Measurements from ENCODE around the gene BLVRA. TPM values are rescaled to one million over a fixed set of nuclear protein-coding genes. Genes with fewer than 3 reads are reported as not detected.

BLVRA gene
- total RNA-seq, 1 experiment from 2014 or later, result 41.2 TPM

DNA sequence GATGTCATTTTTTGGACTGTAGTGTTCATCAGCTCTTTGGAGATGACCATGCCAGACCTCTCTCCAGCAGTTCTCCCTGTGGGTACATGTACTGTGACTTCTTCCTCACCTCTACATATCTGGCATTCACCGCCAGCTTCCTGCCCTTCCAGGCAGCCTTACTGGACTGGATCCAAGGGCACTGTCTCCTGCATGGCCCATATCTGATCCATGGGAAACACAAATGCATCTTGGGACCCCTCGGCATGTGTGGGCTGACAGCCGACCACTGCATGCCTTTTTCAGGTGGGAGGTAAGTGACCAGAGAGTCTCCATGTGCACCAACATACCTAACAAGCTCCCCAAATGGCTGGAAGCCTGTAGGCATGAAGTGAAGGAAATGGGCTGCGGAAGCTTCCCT lies 3.9 kb upstream of the BLVRA start:
- no peaks in the 10 kb centered on the region for H3K9me3 Mint-ChIP-seq (ENCODE audit: unreplicated experiment)
- BruUV-seq (replicated peaks), result no TSS peak
- H3K4me3 Mint-ChIP-seq (ENCODE audit: unreplicated experiment), result no peak overlapping the region
- ChIA-PET POLR2A (interaction anchor here (4.3 kb wide), 1 partner anchor 25 kb away, joined by 22 read pairs; the partner anchor contains the start of gene COA1), CTCF (interaction anchor here (0.7 to 1.2 kb wide), 2 partner anchors 33 to 34 kb away, joined by 3 read pairs; no protein-coding TSS in a partner anchor)
- H3K4me1 Mint-ChIP-seq (ENCODE audit: insufficient read depth, unreplicated experiment), result peaks cover 23% of the 10 kb centered on the region
- TF ChIP-seq, protein P1, sequence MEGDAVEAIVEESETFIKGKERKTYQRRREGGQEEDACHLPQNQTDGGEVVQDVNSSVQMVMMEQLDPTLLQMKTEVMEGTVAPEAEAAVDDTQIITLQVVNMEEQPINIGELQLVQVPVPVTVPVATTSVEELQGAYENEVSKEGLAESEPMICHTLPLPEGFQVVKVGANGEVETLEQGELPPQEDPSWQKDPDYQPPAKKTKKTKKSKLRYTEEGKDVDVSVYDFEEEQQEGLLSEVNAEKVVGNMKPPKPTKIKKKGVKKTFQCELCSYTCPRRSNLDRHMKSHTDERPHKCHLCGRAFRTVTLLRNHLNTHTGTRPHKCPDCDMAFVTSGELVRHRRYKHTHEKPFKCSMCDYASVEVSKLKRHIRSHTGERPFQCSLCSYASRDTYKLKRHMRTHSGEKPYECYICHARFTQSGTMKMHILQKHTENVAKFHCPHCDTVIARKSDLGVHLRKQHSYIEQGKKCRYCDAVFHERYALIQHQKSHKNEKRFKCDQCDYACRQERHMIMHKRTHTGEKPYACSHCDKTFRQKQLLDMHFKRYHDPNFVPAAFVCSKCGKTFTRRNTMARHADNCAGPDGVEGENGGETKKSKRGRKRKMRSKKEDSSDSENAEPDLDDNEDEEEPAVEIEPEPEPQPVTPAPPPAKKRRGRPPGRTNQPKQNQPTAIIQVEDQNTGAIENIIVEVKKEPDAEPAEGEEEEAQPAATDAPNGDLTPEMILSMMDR (IDR thresholded peaks at IDR 0.05; ENCODE audit: unreplicated experiment), result no peak
- DNase-seq (ENCODE audit: unreplicated experiment), result no peak
- H3K27me3 Mint-ChIP-seq (ENCODE audit: insufficient read depth, unreplicated experiment), result no peaks in the 10 kb centered on the region
- peaks cover 5% of the 10 kb centered on the region for H3K36me3 Mint-ChIP-seq (ENCODE audit: insufficient read depth, unreplicated experiment)
- H3K27ac Mint-ChIP-seq (ENCODE audit: low read depth, unreplicated experiment), result no peak overlapping the region
- intact Hi-C loops (cut with micrococcal nuclease), result no loop called here

DNA sequence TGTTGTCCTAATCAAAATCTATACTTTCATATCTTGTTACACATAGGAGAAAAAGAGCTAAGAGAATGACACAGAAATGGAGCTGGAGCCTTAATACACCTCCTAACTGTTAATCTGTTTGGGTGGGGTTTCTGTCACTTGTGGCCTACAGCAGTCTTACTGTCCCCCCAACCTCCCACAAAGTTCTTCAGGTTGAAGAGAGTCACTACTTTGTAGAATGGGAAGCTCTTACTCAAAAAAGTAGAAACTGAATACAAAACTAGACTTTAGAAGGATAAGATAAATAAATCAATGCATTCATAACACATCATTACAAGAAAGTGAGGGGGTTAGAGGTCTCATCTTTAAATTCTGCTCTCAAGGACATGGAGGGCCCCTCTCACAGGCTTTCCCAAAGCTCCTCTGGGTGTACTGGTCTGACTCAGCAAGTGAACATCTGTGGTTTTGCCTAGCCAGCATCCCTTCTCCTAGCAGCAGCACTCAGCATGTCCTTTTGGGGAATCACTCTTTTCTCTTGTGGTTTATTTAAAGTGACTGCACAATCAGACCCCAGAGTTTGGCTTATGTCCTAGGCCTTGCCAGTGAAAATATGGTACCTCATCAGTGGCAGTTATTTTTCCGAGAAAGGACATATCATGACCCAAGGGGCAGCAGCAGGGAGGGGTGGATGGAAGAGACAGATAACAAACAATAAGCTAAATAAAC lies 2.0 kb upstream of the BLVRA start:
- peak overlapping the region; percentile 61 for H3K27ac Mint-ChIP-seq (ENCODE audit: low read depth, unreplicated experiment)
- intact Hi-C loops (cut with micrococcal nuclease), result no loop called here
- H3K36me3 Mint-ChIP-seq (ENCODE audit: insufficient read depth, unreplicated experiment), result peaks cover 5% of the 10 kb centered on the region
- no peaks in the 10 kb centered on the region for H3K9me3 Mint-ChIP-seq (ENCODE audit: unreplicated experiment)
- H3K4me3 Mint-ChIP-seq (ENCODE audit: unreplicated experiment), result peak overlapping the region; percentile 72
- DNase-seq (ENCODE audit: unreplicated experiment), result peak; percentile 54
- TF ChIP-seq, protein P1 (IDR thresholded peaks at IDR 0.05; ENCODE audit: unreplicated experiment), result no peak
- no peaks in the 10 kb centered on the region for H3K27me3 Mint-ChIP-seq (ENCODE audit: insufficient read depth, unreplicated experiment)
- POLR2A ChIA-PET, result interaction anchor here (0.6 to 11.8 kb wide), 14 partner anchors 8 to 700 kb away, joined by 3 to 188 read pairs (median 3); partner anchors contain the start of genes COA1 and STK17A
- BruUV-seq (replicated peaks), result no TSS peak
- peaks cover 31% of the 10 kb centered on the region for H3K4me1 Mint-ChIP-seq (ENCODE audit: insufficient read depth, unreplicated experiment)
- CTCF ChIA-PET, result interaction anchor here (0.6 to 1.5 kb wide), 5 partner anchors 8 to 135 kb away, joined by 3 to 5 read pairs (median 3); no protein-coding TSS in a partner anchor

DNA sequence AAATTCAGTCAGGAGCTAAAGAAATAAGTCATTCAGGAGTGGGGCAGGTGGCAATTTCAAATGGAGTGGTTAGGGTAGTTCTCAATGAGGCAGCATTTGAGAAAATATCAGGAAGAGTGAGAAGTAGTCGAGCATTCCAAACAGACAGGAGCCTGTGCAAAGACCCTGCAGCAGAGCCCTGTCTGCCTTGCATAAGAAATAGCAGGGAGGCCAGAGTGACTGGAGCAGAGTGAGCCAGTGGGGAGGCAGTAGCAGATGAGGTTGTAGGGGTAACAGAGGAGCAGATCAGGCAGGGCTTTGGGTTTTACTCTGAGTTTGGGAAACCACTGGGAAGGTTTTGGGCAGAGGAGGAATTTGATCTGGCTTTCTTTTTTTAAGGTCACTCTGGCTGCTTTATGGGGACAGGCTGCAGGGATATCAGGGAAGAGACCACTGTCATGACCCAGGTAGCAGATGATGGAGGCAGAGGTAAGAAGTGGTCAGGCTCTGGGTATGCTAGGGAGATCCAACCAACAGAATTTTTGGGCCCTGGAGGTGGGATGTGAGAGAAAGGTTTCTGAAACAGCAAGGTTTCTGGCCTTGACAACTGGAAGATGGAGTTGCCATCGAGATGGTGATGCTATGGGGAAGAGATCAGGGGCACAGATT lies 1.3 kb upstream of the BLVRA start:
- H3K36me3 Mint-ChIP-seq (ENCODE audit: insufficient read depth, unreplicated experiment), result peaks cover 11% of the 10 kb centered on the region
- H3K27ac Mint-ChIP-seq (ENCODE audit: low read depth, unreplicated experiment), result peak overlapping the region; percentile 61
- ChIA-PET POLR2A (interaction anchor here (0.6 to 11.8 kb wide), 18 partner anchors 7 to 700 kb away, joined by 3 to 188 read pairs (median 4); partner anchors contain the start of genes COA1 and STK17A), CTCF (interaction anchor here (0.6 to 1.5 kb wide), 5 partner anchors 7 to 135 kb away, joined by 3 to 5 read pairs (median 3); no protein-coding TSS in a partner anchor)
- peak overlapping the region; percentile 72 for H3K4me3 Mint-ChIP-seq (ENCODE audit: unreplicated experiment)
- H3K9me3 Mint-ChIP-seq (ENCODE audit: unreplicated experiment), result no peaks in the 10 kb centered on the region
- H3K27me3 Mint-ChIP-seq (ENCODE audit: insufficient read depth, unreplicated experiment), result no peaks in the 10 kb centered on the region
- TF ChIP-seq, protein P1 (IDR thresholded peaks at IDR 0.05; ENCODE audit: unreplicated experiment), result no peak
- no peak for DNase-seq (ENCODE audit: unreplicated experiment)
- BruUV-seq (replicated peaks), result no TSS peak
- intact Hi-C loops (cut with micrococcal nuclease), result no loop called here
- H3K4me1 Mint-ChIP-seq (ENCODE audit: insufficient read depth, unreplicated experiment), result peaks cover 37% of the 10 kb centered on the region
